HepG2 (cell line): ENCODE data around the gene NFXL1. TPM values are rescaled to one million over a fixed set of nuclear protein-coding genes. Genes with fewer than 3 reads are reported as not detected.

ENCODE experiments used
- AKNA ChIP-seq: sonication (generic); formaldehyde crosslinking; IDR thresholded peaks from 2 replicates; pipeline ENCODE4 v1.4.0; 2020; ENCODE audit warnings: missing genetic modification reagents, borderline replicate concordance
- CCDC6 ChIP-seq: sonication (generic); formaldehyde crosslinking; IDR thresholded peaks from 2 replicates; pipeline ENCODE4 v1.8.1; 2022; ENCODE audit warnings: mild to moderate bottlenecking, missing genetic modification reagents, moderate library complexity
- FOSL2 ChIP-seq: sonication (generic); formaldehyde crosslinking; IDR thresholded peaks from 2 replicates; pipeline ENCODE4 v1.4.0; 2020; ENCODE audit warnings: missing genetic modification reagents
- FOXK2 ChIP-seq: fragments of 450-650 bp; IDR thresholded peaks from 2 replicates; pipeline ENCODE4 v1.6.1; 2016
- MTA3 ChIP-seq: sonication (generic); formaldehyde crosslinking; IDR thresholded peaks from 2 replicates; pipeline ENCODE4 v1.4.0; 2020; ENCODE audit warnings: missing genetic modification reagents
- TAF15 ChIP-seq: fragments of 200-400 bp; formaldehyde crosslinking; IDR thresholded peaks from one replicate; pipeline ENCODE4 v1.6.1; 2018; ENCODE audit warnings: mild to moderate bottlenecking, low read depth, low read length; ENCODE audit not compliant: poor library complexity, severe bottlenecking
- U2AF2 ChIP-seq: fragments of 200-400 bp; formaldehyde crosslinking; IDR thresholded peaks from 2 replicates; pipeline ENCODE4 v1.6.1; 2017; ENCODE audit warnings: low read depth, mild to moderate bottlenecking, low read length
- UBTF ChIP-seq: sonication (generic); formaldehyde crosslinking; IDR thresholded peaks from 2 replicates; pipeline ENCODE4 v1.4.0; 2020; ENCODE audit warnings: mild to moderate bottlenecking, missing genetic modification reagents
- ZBTB38 ChIP-seq: sonication (generic); formaldehyde crosslinking; IDR thresholded peaks from 2 replicates; pipeline ENCODE4 v1.5.1; 2020; ENCODE audit warnings: mild to moderate bottlenecking, missing genetic modification reagents
- ZC3H13 ChIP-seq: sonication (generic); formaldehyde crosslinking; IDR thresholded peaks from 2 replicates; pipeline ENCODE4 v1.8.1; 2023; ENCODE audit warnings: mild to moderate bottlenecking, missing genetic modification reagents, moderate library complexity
- ZNF143 ChIP-seq: sonication (generic); formaldehyde crosslinking; IDR thresholded peaks from 2 replicates; pipeline ENCODE4 v1.4.0; 2020; ENCODE audit warnings: missing genetic modification reagents
- ZNF841 ChIP-seq: sonication (generic); formaldehyde crosslinking; IDR thresholded peaks from 2 replicates; pipeline ENCODE4 v1.8.1; 2023; ENCODE audit warnings: missing genetic modification reagents, borderline replicate concordance
- ZSCAN5A ChIP-seq: sonication (generic); formaldehyde crosslinking; IDR thresholded peaks from 2 replicates; pipeline ENCODE4 v1.8.0; 2022; ENCODE audit warnings: mild to moderate bottlenecking, missing genetic modification reagents, borderline replicate concordance
- polyA plus RNA-seq, 8 experiments: library from polyadenylated mRNA; depleted of rRNA in 3 of 8; stranded (reverse) in 7 of 8; unstranded in 1 of 8; fragments of >200 nt; fragmentation: Illumina TruSeq in 4 of 8; extraction: Trizol in 4 of 8; gene quantifications; 2 replicates each; pipeline versions ENCODE4 v1.2.1 to v1.2.3, GENCODE V29; 2011 to 2016; ENCODE audit warnings: low read depth in 4 of 8, missing spikeins in 1 of 8, mixed read lengths in 1 of 8; ENCODE audit not compliant: insufficient read depth in 1 of 8
- total RNA-seq, 5 experiments: library from RNA; depleted of rRNA; stranded (reverse); fragments of >200 nt; fragmentation: Illumina TruSeq; extraction: Trizol; gene quantifications; 2 replicates each; pipeline ENCODE4 v1.2.3, GENCODE V29; 2016; ENCODE audit warnings: low read depth in 1 of 5
- TF ChIP-seq, protein P1 (sequence below): sonication (generic); formaldehyde crosslinking; IDR thresholded peaks from 2 replicates; pipeline ENCODE4 v1.4.0; 2020; ENCODE audit warnings: missing genetic modification reagents

Gene NFXL1
- total and polyA plus RNA-seq, 2 of the 13 experiments (the other 11 are each of a cell fraction or from before 2014, with no cell fraction given) = 12.0 to 18.6 TPM

DNA sequence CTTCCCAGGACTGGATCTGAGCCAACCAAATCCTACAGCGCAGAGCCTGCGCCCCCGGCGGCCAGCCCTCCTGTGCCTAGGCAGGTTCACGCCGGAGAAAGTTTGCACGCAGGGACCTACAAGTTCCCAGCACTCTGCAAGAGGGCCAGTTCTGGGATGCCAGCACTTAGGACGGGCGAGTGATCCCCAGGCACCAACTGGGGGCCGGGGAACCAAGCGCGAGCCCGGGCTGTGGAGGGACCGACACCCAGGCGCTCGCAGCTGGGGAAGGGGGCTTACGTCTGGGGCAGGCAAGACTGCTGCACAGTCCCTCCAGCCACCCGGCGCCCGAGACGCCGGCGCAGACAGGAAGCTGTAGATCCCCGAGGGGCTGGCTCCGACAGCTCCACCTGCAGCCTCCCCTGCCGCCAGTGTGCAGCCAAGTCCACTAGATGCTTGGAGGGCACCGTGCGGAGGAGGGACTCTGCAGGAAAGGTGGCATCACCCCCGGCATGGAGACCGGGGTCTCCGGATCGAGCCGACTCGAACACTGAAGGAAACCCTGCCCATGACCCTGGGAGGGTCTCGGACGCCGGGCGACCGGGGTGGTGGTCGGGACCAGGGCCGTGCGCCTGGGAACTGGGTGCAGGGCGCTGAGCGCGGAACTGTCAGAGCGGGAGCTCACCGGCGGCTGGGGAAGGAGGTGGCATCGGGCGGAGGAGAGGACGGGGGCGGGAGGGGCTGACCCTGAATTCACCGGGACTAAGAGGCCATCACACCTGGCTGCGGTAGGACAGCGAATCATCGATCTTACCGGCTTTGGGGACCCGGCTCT lies 77.1 kb downstream of the NFXL1 start (continued):
- TF ChIP-seq CCDC6 (CRISPR knock-in tag) = no peak
- no peak for TF ChIP-seq MTA3
- TF ChIP-seq FOSL2 (CRISPR knock-in tag) = no peak
- TF ChIP-seq ZSCAN5A (CRISPR knock-in tag) = no peak
- TF ChIP-seq FOXK2 = no peak
- peak; percentile 40; the same call in 1 of the 2 replicates for TF ChIP-seq UBTF
- TF ChIP-seq AKNA (CRISPR knock-in tag) = no peak
- no peak for TF ChIP-seq ZNF143
- TF ChIP-seq U2AF2 = no peak
- no peak for TF ChIP-seq ZNF841 (CRISPR knock-in tag)
- no peak for TF ChIP-seq TAF15
- TF ChIP-seq ZBTB38 (CRISPR knock-in tag) = no peak
- TF ChIP-seq, protein P1, sequence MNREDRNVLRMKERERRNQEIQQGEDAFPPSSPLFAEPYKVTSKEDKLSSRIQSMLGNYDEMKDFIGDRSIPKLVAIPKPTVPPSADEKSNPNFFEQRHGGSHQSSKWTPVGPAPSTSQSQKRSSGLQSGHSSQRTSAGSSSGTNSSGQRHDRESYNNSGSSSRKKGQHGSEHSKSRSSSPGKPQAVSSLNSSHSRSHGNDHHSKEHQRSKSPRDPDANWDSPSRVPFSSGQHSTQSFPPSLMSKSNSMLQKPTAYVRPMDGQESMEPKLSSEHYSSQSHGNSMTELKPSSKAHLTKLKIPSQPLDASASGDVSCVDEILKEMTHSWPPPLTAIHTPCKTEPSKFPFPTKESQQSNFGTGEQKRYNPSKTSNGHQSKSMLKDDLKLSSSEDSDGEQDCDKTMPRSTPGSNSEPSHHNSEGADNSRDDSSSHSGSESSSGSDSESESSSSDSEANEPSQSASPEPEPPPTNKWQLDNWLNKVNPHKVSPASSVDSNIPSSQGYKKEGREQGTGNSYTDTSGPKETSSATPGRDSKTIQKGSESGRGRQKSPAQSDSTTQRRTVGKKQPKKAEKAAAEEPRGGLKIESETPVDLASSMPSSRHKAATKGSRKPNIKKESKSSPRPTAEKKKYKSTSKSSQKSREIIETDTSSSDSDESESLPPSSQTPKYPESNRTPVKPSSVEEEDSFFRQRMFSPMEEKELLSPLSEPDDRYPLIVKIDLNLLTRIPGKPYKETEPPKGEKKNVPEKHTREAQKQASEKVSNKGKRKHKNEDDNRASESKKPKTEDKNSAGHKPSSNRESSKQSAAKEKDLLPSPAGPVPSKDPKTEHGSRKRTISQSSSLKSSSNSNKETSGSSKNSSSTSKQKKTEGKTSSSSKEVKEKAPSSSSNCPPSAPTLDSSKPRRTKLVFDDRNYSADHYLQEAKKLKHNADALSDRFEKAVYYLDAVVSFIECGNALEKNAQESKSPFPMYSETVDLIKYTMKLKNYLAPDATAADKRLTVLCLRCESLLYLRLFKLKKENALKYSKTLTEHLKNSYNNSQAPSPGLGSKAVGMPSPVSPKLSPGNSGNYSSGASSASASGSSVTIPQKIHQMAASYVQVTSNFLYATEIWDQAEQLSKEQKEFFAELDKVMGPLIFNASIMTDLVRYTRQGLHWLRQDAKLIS (CRISPR knock-in tag) = no peak
- TF ChIP-seq ZC3H13 (CRISPR knock-in tag) = no peak
